ENCODE measurements around the gene TYW1. TPM values are rescaled to one million over a fixed set of nuclear protein-coding genes. Genes with fewer than 3 reads are reported as not detected.
"Not testable (repeated sequence)": the region's sequence is repeated elsewhere in the genome, so short reads cannot be mapped to it uniquely, and the experiment has no call there.

Gene TYW1
- total and polyA plus RNA-seq, 8 donors = 14.1 to 25.8 (median 23.7) TPM

DNA sequence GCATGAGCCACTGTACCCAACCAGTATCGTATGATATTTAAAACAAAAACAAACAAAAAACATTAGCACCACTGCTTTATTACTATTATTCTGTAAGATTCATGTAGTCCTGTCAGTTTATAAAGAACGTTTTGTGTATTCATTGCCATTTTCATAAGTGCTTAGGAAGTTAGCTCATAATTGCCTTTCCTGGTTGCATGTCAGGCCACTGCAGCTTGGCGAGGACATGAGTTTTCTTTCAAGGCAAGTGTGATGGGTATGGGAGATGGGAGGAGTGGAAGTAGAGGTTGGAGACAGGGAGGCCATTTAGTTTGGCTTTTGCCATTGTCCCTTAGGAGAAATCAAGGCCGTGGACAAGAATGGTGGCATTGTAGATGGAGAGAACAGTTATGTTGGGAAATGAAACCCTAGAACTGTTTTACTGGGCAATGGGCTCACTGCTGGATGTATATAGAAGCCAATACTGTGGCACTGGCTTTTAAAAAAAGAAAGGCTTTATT lies 48.9 kb downstream of the TYW1 start:
- no peak for ATAC-seq
- Histone ChIP-seq H3K4me1 (peaks cover 11 to 12% of the 10 kb centered on the region in 2 donors), H3K36me3 (peaks cover 0 to under 1% of the 10 kb centered on the region in 2 donors), H3K9me3 (no peaks in the 10 kb centered on the region), H3K27ac (no peak overlapping the region), H3K4me3 (no peak overlapping the region), H3K27me3 (no peaks in the 10 kb centered on the region)
- intact Hi-C loops (cut with DNase I) = no loop called here
- no peak for DNase-seq
- TF ChIP-seq, protein P1, sequence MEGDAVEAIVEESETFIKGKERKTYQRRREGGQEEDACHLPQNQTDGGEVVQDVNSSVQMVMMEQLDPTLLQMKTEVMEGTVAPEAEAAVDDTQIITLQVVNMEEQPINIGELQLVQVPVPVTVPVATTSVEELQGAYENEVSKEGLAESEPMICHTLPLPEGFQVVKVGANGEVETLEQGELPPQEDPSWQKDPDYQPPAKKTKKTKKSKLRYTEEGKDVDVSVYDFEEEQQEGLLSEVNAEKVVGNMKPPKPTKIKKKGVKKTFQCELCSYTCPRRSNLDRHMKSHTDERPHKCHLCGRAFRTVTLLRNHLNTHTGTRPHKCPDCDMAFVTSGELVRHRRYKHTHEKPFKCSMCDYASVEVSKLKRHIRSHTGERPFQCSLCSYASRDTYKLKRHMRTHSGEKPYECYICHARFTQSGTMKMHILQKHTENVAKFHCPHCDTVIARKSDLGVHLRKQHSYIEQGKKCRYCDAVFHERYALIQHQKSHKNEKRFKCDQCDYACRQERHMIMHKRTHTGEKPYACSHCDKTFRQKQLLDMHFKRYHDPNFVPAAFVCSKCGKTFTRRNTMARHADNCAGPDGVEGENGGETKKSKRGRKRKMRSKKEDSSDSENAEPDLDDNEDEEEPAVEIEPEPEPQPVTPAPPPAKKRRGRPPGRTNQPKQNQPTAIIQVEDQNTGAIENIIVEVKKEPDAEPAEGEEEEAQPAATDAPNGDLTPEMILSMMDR (IDR thresholded peaks at IDR 0.05) = no peak

- Histone ChIP-seq H3K36me3 (peaks cover 0 to 13% of the 10 kb centered on the region in 2 donors), H3K4me1 (peaks cover 11 to 12% of the 10 kb centered on the region in 2 donors)
- intact Hi-C loops (cut with DNase I); H3K27ac ChIP-seq; H3K4me3 ChIP-seq; H3K9me3 ChIP-seq; DNase-seq; H3K27me3 ChIP-seq; ATAC-seq: not testable (repeated sequence)
Observed at GRCh38 chr7:67046819-67047218, 50.2 kb downstream of the TYW1 start.

GRCh38 chr7:67049908-67050307 lies 53.3 kb downstream of the TYW1 start:
- H3K9me3 ChIP-seq; H3K4me3 ChIP-seq; ATAC-seq; H3K27me3 ChIP-seq; intact Hi-C loops (cut with DNase I); DNase-seq; H3K4me1 ChIP-seq; H3K27ac ChIP-seq: not testable (repeated sequence)
- H3K36me3 ChIP-seq = peaks cover 0 to 14% of the 10 kb centered on the region in 2 donors

DNA sequence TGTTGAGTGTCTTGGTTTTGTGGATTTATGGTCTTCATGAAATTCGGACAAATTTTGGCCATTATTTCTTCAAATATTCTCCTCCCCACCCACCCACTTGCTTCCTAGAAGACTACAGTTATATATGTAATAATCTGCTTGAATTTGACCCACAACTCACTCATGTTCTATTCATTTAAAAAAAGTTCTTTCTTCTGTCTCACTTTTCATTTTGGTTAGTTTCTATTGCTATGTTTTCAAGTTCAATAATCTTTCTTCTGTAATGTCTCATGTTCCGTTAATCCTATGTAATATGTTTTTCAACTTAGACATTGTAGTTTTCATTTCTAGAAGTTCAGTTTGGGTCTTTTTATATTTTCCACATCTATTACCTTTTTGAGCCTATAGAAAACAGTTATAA lies 55.5 kb downstream of the TYW1 start:
- intact Hi-C loops (cut with DNase I); H3K4me1 ChIP-seq; H3K4me3 ChIP-seq; H3K27me3 ChIP-seq; H3K27ac ChIP-seq; H3K9me3 ChIP-seq; ATAC-seq; DNase-seq: not testable (repeated sequence)
- peaks cover 0 to 16% of the 10 kb centered on the region in 2 donors for H3K36me3 ChIP-seq

- DNase-seq (no peak), ATAC-seq (no peak)
- Histone ChIP-seq H3K4me3 (no peak overlapping the region), H3K9me3 (no peaks in the 10 kb centered on the region), H3K27ac (no peak overlapping the region), H3K4me1 (no peaks in the 10 kb centered on the region), H3K27me3 (no peaks in the 10 kb centered on the region), H3K36me3 (peaks cover 0 to 32% of the 10 kb centered on the region in 2 donors)
- intact Hi-C loops (cut with DNase I) = no loop called here
- TF ChIP-seq, protein P1 (IDR thresholded peaks at IDR 0.05) = no peak
Observed at GRCh38 chr7:67056683-67057082, 60.0 kb downstream of the TYW1 start.

DNA sequence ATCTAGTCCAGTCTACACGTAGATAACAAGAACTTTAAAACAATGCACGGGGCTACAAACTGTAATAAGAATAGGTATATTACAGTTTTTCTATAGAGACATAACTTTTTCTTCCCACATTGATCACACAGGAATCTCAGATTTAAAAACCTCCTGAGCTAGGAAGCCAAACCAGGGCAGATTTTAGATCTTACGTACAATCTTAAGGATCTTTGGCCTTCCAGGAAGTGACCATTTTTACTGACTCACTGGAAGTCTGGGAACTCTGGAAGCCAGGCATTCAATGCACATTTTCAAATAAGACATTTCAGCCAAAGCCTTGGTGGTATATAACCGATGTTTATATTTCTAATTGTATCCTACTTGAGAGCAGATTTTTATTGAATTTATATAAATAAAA lies 64.7 kb downstream of the TYW1 start:
- H3K27me3 ChIP-seq; H3K4me1 ChIP-seq; ATAC-seq; H3K9me3 ChIP-seq; H3K27ac ChIP-seq; DNase-seq; H3K4me3 ChIP-seq; intact Hi-C loops (cut with DNase I): not testable (repeated sequence)
- H3K36me3 ChIP-seq = peaks cover 0 to 29% of the 10 kb centered on the region in 2 donors

DNA sequence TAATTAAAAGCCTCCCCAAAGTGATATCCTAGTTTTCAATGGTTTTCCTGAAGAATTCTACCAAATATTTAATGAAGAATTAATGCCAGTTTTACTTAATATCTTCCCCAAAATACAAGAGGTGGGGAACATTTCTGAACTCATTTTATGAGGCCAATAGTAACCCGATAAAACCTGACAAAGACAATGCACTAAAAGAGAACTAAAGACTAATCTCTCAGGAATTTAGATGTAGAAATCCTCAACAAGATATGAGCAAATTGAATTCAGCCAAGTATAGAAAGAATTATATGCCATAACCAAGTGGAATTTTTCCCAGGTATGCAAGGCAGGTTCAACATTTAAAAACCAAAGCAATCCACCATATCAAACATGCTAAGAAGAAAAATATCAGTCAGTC lies 66.2 kb downstream of the TYW1 start:
- not testable (repeated sequence) for H3K4me3 ChIP-seq, H3K4me1 ChIP-seq, ATAC-seq

DNA sequence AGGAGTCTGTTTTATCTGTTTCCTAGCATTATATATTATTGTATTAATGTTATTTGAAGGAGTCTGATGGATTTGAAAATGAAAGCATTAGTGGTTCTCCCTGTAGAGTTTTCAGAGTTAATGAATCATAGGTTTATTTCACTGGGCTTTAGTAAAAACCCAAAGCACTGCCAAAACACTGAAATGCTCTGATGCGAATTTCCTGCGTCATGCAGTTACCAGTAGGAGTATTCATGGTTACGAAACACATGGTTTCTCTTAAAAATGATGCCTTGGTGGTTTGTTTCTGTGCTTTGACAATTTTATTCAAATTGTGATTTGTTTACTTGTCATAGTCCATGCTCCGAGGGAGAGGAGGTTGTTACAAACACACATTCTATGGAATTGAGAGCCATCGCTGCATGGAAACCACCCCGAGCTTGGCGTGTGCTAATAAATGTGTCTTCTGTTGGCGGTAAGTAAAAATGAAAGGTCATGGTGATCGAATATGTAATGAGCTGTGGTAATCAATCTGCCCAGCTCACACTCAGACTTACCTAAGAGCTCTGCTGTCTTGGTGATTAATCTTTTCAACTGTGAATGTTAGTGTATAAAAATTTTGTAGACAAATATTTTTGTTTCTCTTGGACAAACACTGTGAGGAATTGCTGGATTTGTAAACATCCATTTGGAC lies 70.5 kb downstream of the TYW1 start:
- H3K9me3 ChIP-seq; intact Hi-C loops (cut with DNase I); H3K4me1 ChIP-seq; H3K4me3 ChIP-seq; H3K27me3 ChIP-seq: not testable (repeated sequence)
- ATAC-seq (peak; percentile 64), DNase-seq (peak in 2 of 4 donors; percentile 18 to 64)
- H3K27ac ChIP-seq = peak overlapping the region in 1 of 2 donors; percentile 55
- H3K36me3 ChIP-seq = peaks cover 0 to 32% of the 10 kb centered on the region in 2 donors

More for the DNA sequence above, 66.2 kb downstream of the TYW1 start:
- H3K27me3 ChIP-seq; DNase-seq; H3K27ac ChIP-seq; H3K9me3 ChIP-seq; intact Hi-C loops (cut with DNase I): not testable (repeated sequence)
- peaks cover 0 to 23% of the 10 kb centered on the region in 2 donors for H3K36me3 ChIP-seq

DNA sequence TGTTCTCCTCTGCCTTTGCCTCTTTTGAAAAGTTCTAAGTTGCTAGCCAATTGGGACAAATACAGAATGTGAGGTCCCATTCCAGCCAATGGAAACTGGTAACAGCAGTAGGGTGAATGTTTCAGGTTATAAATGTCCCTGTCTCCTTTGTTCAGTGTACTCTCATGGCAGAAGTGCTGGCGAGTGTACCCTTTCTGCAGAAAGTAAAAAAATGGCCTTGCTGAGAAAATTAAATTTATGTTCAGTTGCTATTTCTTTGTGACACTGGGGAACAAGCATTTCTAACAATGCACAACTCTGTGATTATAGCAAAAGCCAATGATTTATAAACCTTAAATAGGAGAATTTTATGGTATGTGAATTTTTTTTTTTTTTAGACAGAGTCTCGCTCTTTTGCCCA lies 79.5 kb downstream of the TYW1 start:
- H3K27me3 ChIP-seq = not testable (repeated sequence)

DNA sequence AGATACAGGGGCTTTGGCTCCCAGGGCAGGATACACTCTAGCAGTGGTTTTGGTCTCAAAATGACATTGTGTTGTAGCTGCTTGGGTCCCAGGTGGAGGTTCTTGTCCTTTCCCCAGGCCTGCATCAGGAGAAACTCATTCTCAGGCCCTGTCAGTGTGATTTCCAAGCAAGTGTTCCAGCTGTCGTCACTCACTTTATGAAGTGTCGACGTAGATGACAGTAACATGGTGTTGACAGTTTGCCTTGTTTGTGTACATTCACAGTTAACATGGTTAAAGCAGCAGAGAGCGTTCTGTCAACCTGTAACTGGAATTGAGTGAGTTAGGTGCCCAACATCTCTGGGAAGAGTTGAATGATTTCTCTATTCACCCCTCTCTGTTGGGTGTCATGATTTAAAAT lies 86.2 kb downstream of the TYW1 start:
- DNase-seq; ATAC-seq; H3K4me3 ChIP-seq; H3K27me3 ChIP-seq; H3K4me1 ChIP-seq; H3K27ac ChIP-seq; H3K9me3 ChIP-seq; intact Hi-C loops (cut with DNase I): not testable (repeated sequence)
- peaks cover 0 to 31% of the 10 kb centered on the region in 2 donors for H3K36me3 ChIP-seq

More for the DNA sequence above, 79.5 kb downstream of the TYW1 start:
- H3K4me3 ChIP-seq; intact Hi-C loops (cut with DNase I); H3K4me1 ChIP-seq; H3K27ac ChIP-seq; ATAC-seq; DNase-seq: not testable (repeated sequence)
- Histone ChIP-seq H3K36me3 (peaks cover 0 to 62% of the 10 kb centered on the region in 2 donors), H3K9me3 (peaks cover 0 to 41% of the 10 kb centered on the region in 2 donors)

- peak; percentile 74 for ATAC-seq
- not testable (repeated sequence) for H3K27ac ChIP-seq
Observed at GRCh38 chr7:67089261-67089660, 92.6 kb downstream of the TYW1 start.

More at GRCh38 chr7:67089261-67089660, 92.6 kb downstream of the TYW1 start:
- H3K9me3 ChIP-seq; H3K4me1 ChIP-seq; H3K27me3 ChIP-seq; DNase-seq; intact Hi-C loops (cut with DNase I); H3K4me3 ChIP-seq: not testable (repeated sequence)
- peaks cover 0 to 16% of the 10 kb centered on the region in 2 donors for H3K36me3 ChIP-seq
